ENCODE results near the gene TOM1L2.
"Not testable (repeated sequence)": the region's sequence is repeated elsewhere in the genome, so short reads cannot be mapped to it uniquely, and the experiment has no call there.

Gene TOM1L2

GRCh38 chr17:17919169-17920107 lies 52.8 kb downstream of the TOM1L2 start:
- peak; percentile 55 for DNase-seq

GRCh38 chr17:17917394-17917793 lies 54.8 kb downstream of the TOM1L2 start:
- DNase-seq, result no peak

GRCh38 chr17:17915183-17915582 lies 57.0 kb downstream of the TOM1L2 start:
- no peak for DNase-seq

- peak; percentile 96 for DNase-seq
These were observed 58.4 kb downstream of the TOM1L2 start for GRCh38 chr17:17913695-17914332.

- not testable (repeated sequence) for DNase-seq
These were observed 59.9 kb downstream of the TOM1L2 start for GRCh38 chr17:17912336-17912735.

- DNase-seq, result no peak
These were observed 61.1 kb downstream of the TOM1L2 start for GRCh38 chr17:17911001-17911613.

GRCh38 chr17:17910060-17910459 lies 62.1 kb downstream of the TOM1L2 start:
- DNase-seq, result no peak

- DNase-seq, result no peak
These were observed 63.1 kb downstream of the TOM1L2 start for GRCh38 chr17:17909078-17909477.

- DNase-seq, result no peak
These were observed 64.7 kb downstream of the TOM1L2 start for GRCh38 chr17:17907469-17907868.

- DNase-seq, result no peak
These were observed 65.6 kb downstream of the TOM1L2 start for GRCh38 chr17:17906418-17907215.

- DNase-seq, result no peak
These were observed 67.2 kb downstream of the TOM1L2 start for GRCh38 chr17:17905036-17905320.

- DNase-seq, result no peak
These were observed 67.8 kb downstream of the TOM1L2 start for GRCh38 chr17:17904166-17905035.

GRCh38 chr17:17902877-17903276 lies 69.3 kb downstream of the TOM1L2 start:
- no peak for DNase-seq

GRCh38 chr17:17902376-17902775 lies 69.8 kb downstream of the TOM1L2 start:
- DNase-seq, result no peak

- no peak for DNase-seq
These were observed 71.3 kb downstream of the TOM1L2 start for GRCh38 chr17:17900615-17901520.

GRCh38 chr17:17899486-17899885 lies 72.7 kb downstream of the TOM1L2 start:
- DNase-seq, result no peak

GRCh38 chr17:17898673-17899072 lies 73.5 kb downstream of the TOM1L2 start:
- no peak for DNase-seq

GRCh38 chr17:17897442-17897841 lies 74.8 kb downstream of the TOM1L2 start:
- no peak for DNase-seq

- no peak for DNase-seq
These were observed 75.5 kb downstream of the TOM1L2 start for GRCh38 chr17:17896746-17897145.

GRCh38 chr17:17893801-17894644 lies 78.2 kb downstream of the TOM1L2 start:
- no peak for DNase-seq

Measured in NCI-H510A (cell line).